ENCODE measurements around the gene CBFA2T2.
A peak's percentile ranks its signal among the peaks of the same experiment; 100 is the strongest.

Gene CBFA2T2

DNA sequence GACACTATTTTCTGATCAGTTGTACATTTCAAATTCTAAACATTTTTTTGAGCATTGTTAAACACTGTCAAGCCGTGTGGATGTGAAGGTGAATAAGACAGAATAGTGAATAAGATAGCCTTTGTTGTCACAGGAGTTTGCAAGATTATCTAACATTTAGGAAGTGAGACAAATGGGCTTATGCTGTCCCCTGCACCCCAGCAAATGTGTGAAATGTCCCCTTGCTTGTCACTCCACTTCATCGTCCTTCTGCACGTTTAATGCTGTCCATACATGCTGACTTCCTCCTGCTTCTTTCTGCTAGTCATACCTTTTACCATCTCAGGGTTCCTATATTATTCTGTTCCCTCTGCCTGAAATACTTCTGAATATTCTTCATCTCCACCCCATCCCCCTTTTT lies 62.6 kb downstream of the CBFA2T2 start:
- TF ChIP-seq, protein P1, sequence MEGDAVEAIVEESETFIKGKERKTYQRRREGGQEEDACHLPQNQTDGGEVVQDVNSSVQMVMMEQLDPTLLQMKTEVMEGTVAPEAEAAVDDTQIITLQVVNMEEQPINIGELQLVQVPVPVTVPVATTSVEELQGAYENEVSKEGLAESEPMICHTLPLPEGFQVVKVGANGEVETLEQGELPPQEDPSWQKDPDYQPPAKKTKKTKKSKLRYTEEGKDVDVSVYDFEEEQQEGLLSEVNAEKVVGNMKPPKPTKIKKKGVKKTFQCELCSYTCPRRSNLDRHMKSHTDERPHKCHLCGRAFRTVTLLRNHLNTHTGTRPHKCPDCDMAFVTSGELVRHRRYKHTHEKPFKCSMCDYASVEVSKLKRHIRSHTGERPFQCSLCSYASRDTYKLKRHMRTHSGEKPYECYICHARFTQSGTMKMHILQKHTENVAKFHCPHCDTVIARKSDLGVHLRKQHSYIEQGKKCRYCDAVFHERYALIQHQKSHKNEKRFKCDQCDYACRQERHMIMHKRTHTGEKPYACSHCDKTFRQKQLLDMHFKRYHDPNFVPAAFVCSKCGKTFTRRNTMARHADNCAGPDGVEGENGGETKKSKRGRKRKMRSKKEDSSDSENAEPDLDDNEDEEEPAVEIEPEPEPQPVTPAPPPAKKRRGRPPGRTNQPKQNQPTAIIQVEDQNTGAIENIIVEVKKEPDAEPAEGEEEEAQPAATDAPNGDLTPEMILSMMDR (IDR thresholded peaks at IDR 0.05; ENCODE audit: low read depth, low read length, missing control alignments) = no peak

GRCh38 chr20:33553516-33553915 lies 63.6 kb downstream of the CBFA2T2 start:
- TF ChIP-seq, protein P1 (IDR thresholded peaks at IDR 0.05; ENCODE audit: low read depth, low read length, missing control alignments) = no peak
- DNase-seq (ENCODE audit: low read depth) = no peak
- H3K4me3 ChIP-seq (ENCODE audit: low read depth, low read length) = no peak overlapping the region
- in situ Hi-C loops (cut with HindIII; ENCODE audit: low sequenced_read_pairs) = no loop called here

More for the DNA sequence above, 62.6 kb downstream of the CBFA2T2 start:
- in situ Hi-C loops (cut with HindIII; ENCODE audit: low sequenced_read_pairs) = no loop called here
- no peak for DNase-seq (ENCODE audit: low read depth)
- H3K4me3 ChIP-seq (ENCODE audit: low read depth, low read length) = no peak overlapping the region

- H3K4me3 ChIP-seq (ENCODE audit: low read depth, low read length) = no peak overlapping the region
Measured at GRCh38 chr20:33554914-33555420, 65.1 kb downstream of the CBFA2T2 start.

GRCh38 chr20:33555755-33556154 lies 65.9 kb downstream of the CBFA2T2 start:
- no peak overlapping the region for H3K4me3 ChIP-seq (ENCODE audit: low read depth, low read length)
- TF ChIP-seq, protein P1 (IDR thresholded peaks at IDR 0.05; ENCODE audit: low read depth, low read length, missing control alignments) = no peak
- no peak for DNase-seq (ENCODE audit: low read depth)
- in situ Hi-C loops (cut with HindIII; ENCODE audit: low sequenced_read_pairs) = no loop called here

More at GRCh38 chr20:33554914-33555420, 65.1 kb downstream of the CBFA2T2 start:
- DNase-seq (ENCODE audit: low read depth) = peak; percentile 88
- in situ Hi-C loops (cut with HindIII; ENCODE audit: low sequenced_read_pairs) = no loop called here
- TF ChIP-seq, protein P1 (IDR thresholded peaks at IDR 0.05; ENCODE audit: low read depth, low read length, missing control alignments) = no peak

GRCh38 chr20:33556246-33556645 lies 66.3 kb downstream of the CBFA2T2 start:
- in situ Hi-C loops (cut with HindIII; ENCODE audit: low sequenced_read_pairs) = no loop called here
- TF ChIP-seq, protein P1 (IDR thresholded peaks at IDR 0.05; ENCODE audit: low read depth, low read length, missing control alignments) = no peak
- H3K4me3 ChIP-seq (ENCODE audit: low read depth, low read length) = no peak overlapping the region
- no peak for DNase-seq (ENCODE audit: low read depth)

- in situ Hi-C loops (cut with HindIII; ENCODE audit: low sequenced_read_pairs) = no loop called here
- TF ChIP-seq, protein P1 (IDR thresholded peaks at IDR 0.05; ENCODE audit: low read depth, low read length, missing control alignments) = no peak
- DNase-seq (ENCODE audit: low read depth) = no peak
- no peak overlapping the region for H3K4me3 ChIP-seq (ENCODE audit: low read depth, low read length)
Measured at GRCh38 chr20:33558348-33559144, 68.7 kb downstream of the CBFA2T2 start.
